ENCODE measurements around the gene BCR. TPM values are rescaled to one million over a fixed set of nuclear protein-coding genes. Genes with fewer than 3 reads are reported as not detected.

Gene BCR
- polyA plus RNA-seq, 1 donor (not counting 4 experiments of a cell fraction or from before 2014, with no cell fraction given) = 25.8 TPM

GRCh38 chr22:23248583-23248982 is 68.3 kb downstream of the BCR start:
- Histone ChIP-seq H3K9me3 (ENCODE audit: control insufficient read depth, low read depth, low read length) (no peaks in the 10 kb centered on the region), H3K27ac (ENCODE audit: control insufficient read depth, insufficient read depth, low read length) (no peak overlapping the region), H3K9me1 (ENCODE audit: control insufficient read depth, extremely low read depth, insufficient read depth, low read length) (peaks cover 2% of the 10 kb centered on the region), H3K36me3 (ENCODE audit: control insufficient read depth in 2 of 2, extremely low read depth in 1 of 2, insufficient read depth in 2 of 2, low read length in 2 of 2) (peaks cover 1 to 20% of the 10 kb centered on the region in 2 experiments), H3K4me1 (ENCODE audit: control insufficient read depth, extremely low read depth, insufficient read depth, low read length) (peaks cover 20% of the 10 kb centered on the region), H2AFZ (ENCODE audit: control insufficient read depth, low read length) (no peak overlapping the region), H3K4me3 (ENCODE audit: control insufficient read depth in 2 of 3, extremely low read depth in 1 of 3, insufficient read depth in 2 of 3, low read depth in 1 of 3, low read length in 3 of 3) (no peak overlapping the region), H3K27me3 (ENCODE audit: control insufficient read depth, extremely low read depth, insufficient read depth, low read length) (no peaks in the 10 kb centered on the region), H3K79me2 (ENCODE audit: control insufficient read depth, insufficient read depth, low read length) (peaks cover 71% of the 10 kb centered on the region), H3K9ac (ENCODE audit: control insufficient read depth, extremely low read depth, insufficient read depth, low read length) (no peak overlapping the region), H3K4me2 (ENCODE audit: control insufficient read depth, extremely low read depth, insufficient read depth, low read depth, low read length) (no peak overlapping the region), H4K20me1 (ENCODE audit: control insufficient read depth, extremely low read depth, insufficient read depth, low read length) (peaks cover 11% of the 10 kb centered on the region)
- DNase-seq (ENCODE audit: low read depth, low spot score) (no peak), FAIRE-seq (no peak)
- no peak for TF ChIP-seq CTCF (optimal IDR thresholded peaks at IDR 0.05 in 1 of 3, IDR thresholded peaks at IDR 0.05 in 1 of 3, conservative IDR thresholded peaks at IDR 0.05 in 1 of 3; ENCODE audit: extremely low read depth in 1 of 3, insufficient read depth in 2 of 3, low read length in 3 of 3)
- TF ChIP-seq EZH2 (IDR thresholded peaks at IDR 0.05; ENCODE audit: low read length) = no peak
- dilution Hi-C loops (cut with MboI; ENCODE audit: extremely low pct_ligation_motif_present, low sequenced_read_pairs) = no loop called here

GRCh38 chr22:23250056-23250784 is 69.9 kb downstream of the BCR start:
- Histone ChIP-seq H3K4me3 (ENCODE audit: control insufficient read depth in 2 of 3, extremely low read depth in 1 of 3, insufficient read depth in 2 of 3, low read depth in 1 of 3, low read length in 3 of 3) (no peak overlapping the region), H3K9me3 (ENCODE audit: control insufficient read depth, low read depth, low read length) (no peaks in the 10 kb centered on the region), H3K4me1 (ENCODE audit: control insufficient read depth, extremely low read depth, insufficient read depth, low read length) (peaks cover 16% of the 10 kb centered on the region), H3K9me1 (ENCODE audit: control insufficient read depth, extremely low read depth, insufficient read depth, low read length) (peaks cover 2% of the 10 kb centered on the region), H3K36me3 (ENCODE audit: control insufficient read depth in 2 of 2, extremely low read depth in 1 of 2, insufficient read depth in 2 of 2, low read length in 2 of 2) (peaks cover 8 to 17% of the 10 kb centered on the region in 2 experiments), H3K4me2 (ENCODE audit: control insufficient read depth, extremely low read depth, insufficient read depth, low read depth, low read length) (no peak overlapping the region), H3K27ac (ENCODE audit: control insufficient read depth, insufficient read depth, low read length) (no peak overlapping the region), H2AFZ (ENCODE audit: control insufficient read depth, low read length) (no peak overlapping the region), H3K9ac (ENCODE audit: control insufficient read depth, extremely low read depth, insufficient read depth, low read length) (no peak overlapping the region), H3K27me3 (ENCODE audit: control insufficient read depth, extremely low read depth, insufficient read depth, low read length) (no peaks in the 10 kb centered on the region), H3K79me2 (ENCODE audit: control insufficient read depth, insufficient read depth, low read length) (peaks cover 60% of the 10 kb centered on the region), H4K20me1 (ENCODE audit: control insufficient read depth, extremely low read depth, insufficient read depth, low read length) (peaks cover 7% of the 10 kb centered on the region)
- dilution Hi-C loops (cut with MboI; ENCODE audit: extremely low pct_ligation_motif_present, low sequenced_read_pairs) = no loop called here
- no peak for DNase-seq (ENCODE audit: low read depth, low spot score)
- FAIRE-seq = no peak
- no peak for TF ChIP-seq EZH2 (IDR thresholded peaks at IDR 0.05; ENCODE audit: low read length)
- TF ChIP-seq CTCF (optimal IDR thresholded peaks at IDR 0.05 in 1 of 3, IDR thresholded peaks at IDR 0.05 in 1 of 3, conservative IDR thresholded peaks at IDR 0.05 in 1 of 3; ENCODE audit: extremely low read depth in 1 of 3, insufficient read depth in 2 of 3, low read length in 3 of 3) = no peak
